ENCODE measurements around the gene MLX.

DNA sequence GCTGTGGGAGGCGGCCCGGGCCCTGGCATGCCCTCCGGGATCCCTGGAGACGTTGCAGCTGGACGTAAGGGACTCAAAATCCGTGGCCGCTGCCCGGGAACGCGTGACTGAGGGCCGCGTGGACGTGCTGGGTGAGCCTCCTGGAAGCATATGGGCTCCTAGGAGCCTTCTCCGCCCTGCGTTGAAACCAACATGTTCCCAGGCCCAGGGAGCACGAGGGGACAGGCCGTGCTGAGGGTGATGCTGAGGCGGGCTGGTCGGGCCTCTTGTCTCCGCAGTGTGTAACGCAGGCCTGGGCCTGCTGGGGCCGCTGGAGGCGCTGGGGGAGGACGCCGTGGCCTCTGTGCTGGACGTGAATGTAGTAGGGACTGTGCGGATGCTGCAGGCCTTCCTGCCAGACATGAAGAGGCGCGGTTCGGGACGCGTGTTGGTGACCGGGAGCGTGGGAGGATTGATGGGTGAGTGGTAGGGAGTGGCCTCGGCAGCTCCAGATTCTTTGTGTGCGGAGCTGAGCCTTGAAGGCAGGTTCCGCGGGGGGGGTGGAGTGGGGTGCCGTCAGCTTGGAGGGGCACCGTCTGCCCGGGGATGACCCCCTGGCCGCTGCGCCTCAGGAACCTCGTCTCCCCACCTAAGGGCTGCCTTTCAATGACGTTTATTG, 13.6 kb upstream of the MLX start:
- TF ChIP-seq, protein P1, sequence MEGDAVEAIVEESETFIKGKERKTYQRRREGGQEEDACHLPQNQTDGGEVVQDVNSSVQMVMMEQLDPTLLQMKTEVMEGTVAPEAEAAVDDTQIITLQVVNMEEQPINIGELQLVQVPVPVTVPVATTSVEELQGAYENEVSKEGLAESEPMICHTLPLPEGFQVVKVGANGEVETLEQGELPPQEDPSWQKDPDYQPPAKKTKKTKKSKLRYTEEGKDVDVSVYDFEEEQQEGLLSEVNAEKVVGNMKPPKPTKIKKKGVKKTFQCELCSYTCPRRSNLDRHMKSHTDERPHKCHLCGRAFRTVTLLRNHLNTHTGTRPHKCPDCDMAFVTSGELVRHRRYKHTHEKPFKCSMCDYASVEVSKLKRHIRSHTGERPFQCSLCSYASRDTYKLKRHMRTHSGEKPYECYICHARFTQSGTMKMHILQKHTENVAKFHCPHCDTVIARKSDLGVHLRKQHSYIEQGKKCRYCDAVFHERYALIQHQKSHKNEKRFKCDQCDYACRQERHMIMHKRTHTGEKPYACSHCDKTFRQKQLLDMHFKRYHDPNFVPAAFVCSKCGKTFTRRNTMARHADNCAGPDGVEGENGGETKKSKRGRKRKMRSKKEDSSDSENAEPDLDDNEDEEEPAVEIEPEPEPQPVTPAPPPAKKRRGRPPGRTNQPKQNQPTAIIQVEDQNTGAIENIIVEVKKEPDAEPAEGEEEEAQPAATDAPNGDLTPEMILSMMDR (conservative IDR thresholded peaks at IDR 0.05; ENCODE audit: low read depth, low read length): no peak
- no peak for TF ChIP-seq EZH2 (IDR thresholded peaks at IDR 0.05; ENCODE audit: borderline replicate concordance, low read depth, low read length, poor library complexity, severe bottlenecking)
